AML-193 (cell line): ENCODE measurements around the gene CRLF1.

ENCODE experiments used
- DNase-seq, 2 experiments: peaks; one replicate each; lab custom pipeline; 2025; lab: John Stamatoyannopoulos, UW

The CRLF1 gene, protein sequence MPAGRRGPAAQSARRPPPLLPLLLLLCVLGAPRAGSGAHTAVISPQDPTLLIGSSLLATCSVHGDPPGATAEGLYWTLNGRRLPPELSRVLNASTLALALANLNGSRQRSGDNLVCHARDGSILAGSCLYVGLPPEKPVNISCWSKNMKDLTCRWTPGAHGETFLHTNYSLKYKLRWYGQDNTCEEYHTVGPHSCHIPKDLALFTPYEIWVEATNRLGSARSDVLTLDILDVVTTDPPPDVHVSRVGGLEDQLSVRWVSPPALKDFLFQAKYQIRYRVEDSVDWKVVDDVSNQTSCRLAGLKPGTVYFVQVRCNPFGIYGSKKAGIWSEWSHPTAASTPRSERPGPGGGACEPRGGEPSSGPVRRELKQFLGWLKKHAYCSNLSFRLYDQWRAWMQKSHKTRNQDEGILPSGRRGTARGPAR

DNA sequence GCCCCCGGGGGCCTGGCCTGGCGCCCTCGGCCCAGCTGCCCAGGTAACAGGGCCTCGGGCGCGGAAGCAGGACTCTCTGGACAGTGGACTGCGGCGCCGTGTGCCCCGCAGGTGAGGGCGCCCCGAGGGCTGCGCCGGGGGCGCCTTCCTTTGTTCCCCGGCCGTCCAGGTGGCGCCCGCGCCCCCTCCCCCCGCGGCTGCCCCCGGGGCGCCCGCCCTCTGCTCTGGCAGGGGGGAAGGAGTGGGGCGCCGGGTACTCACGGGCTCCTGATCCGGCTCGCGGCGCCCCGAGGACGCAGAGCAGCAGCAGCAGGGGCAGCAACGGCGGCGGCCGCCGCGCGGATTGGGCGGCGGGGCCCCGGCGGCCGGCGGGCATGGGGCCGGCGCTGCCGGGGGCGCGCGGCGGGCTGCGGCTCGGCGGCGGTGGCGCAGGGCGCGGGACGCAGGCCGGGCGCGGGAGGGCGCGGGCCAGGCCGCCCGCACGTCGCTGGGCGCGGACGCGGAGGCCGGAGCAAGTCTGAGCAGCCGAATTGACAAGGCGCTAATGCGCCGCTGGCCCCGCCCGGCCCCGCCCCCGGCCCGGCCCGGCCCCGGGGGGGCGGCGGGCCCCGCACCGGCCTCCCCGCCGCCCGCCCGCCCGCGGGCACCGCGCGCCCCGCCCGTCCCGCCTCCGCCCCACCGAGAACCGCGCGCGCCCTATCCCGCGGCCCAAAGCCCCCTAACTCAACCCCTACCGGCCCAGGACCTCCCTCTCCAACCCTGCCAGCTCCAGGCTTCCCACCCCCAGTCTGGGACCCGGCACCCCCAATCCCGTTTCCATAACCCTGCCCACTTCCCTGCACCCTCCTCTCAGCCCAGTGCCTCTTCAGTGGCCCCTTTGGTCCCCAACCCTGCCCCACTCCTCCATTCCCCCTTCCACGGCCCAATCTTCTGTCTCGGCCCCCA lies at the start of gene CRLF1:
TSS of gene CRLF1 (minus strand) at position 519 of the 945 bp plus-strand sequence. CDS start at position 376, 143 bp downstream.
- no peak for DNase-seq

DNA sequence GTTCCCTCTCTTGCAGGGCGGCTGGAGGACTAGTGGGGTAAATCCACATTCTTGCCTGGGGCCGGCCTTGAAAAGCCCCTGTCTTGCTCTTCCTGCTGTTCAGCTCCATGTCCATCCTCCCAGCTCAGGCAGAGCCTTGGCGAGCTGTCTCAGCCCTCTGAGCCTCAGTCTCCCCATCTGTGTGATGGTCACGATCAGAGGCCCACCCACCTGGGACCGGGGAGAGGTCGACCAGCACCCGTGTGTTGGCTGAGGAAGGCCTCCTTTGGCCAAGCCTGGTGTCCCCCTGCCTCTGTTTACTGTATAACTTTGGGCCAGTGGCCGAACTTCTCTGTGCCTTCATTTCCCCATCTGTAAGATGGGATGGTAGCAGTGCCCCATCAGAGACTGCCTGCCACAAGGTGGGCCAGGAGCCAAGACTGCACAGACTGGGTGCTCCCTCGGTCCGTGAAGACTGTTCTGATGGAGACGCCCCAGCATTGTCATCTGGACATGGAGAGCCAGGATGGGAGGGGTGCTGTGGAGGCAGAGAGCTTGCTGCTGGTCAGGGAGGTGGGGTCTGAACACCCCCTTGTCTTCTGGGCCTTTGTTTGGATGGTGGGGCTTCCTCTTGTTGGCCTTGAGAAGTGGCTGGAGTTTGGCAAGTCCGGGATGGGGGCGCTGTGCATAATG lies 48.7 kb upstream of the CRLF1 start:
- DNase-seq = no peak

DNA sequence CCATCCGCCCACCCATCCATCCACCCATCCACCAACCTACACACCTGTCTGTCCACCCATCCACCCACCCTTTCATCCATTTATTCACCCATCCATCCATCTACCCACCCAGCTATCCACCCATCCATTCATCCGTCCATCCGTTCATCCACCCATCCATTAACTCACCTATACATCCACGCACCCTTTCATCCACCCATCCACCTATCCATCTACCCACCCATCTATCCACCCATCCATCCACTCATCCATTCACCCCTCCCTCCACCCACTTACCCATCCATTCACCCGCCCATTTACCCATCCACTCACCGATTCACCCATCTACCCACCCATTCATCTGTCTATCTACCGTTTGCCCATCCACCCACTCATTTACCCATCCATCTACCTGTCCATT lies 47.9 kb upstream of the CRLF1 start:
- DNase-seq = no peak

DNA sequence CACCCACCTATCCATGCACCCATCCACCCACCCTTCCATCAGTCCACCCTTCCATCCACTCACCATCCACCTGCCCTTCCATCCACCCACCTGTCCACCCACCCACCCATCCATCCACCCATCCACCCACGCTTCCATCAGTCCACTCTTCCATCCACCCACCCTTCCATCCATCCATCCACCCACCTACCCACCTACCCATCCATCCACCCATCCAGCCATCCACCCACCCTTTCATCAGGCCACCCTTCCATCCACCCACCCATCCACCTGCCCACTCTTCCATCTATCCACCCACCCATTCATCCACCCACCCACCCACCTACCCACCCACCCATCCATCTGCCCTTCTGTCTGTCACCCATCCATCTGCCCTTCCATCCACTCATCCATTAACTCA lies 47.3 kb upstream of the CRLF1 start:
- no peak for DNase-seq

DNA sequence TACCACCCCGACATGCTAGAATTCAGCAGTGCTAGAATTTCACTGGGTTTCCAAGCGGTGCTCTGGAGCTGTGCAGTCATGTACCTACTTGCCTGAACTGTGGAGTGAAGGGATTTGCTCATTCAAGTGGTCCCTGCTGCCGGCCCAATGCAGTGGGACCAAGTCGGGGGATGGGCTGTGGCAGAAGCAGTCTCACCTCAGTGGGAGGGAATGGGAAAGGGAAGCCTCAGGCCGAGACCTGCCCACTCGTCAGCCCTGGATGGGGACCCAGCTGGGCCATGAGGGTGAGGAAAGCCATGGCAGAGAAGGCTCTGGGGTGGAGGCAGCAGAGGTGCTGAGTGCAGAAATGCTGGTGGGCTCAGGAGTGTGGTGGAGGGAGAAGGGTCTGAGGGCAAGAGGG lies 45.1 kb upstream of the CRLF1 start:
- DNase-seq = no peak

DNA sequence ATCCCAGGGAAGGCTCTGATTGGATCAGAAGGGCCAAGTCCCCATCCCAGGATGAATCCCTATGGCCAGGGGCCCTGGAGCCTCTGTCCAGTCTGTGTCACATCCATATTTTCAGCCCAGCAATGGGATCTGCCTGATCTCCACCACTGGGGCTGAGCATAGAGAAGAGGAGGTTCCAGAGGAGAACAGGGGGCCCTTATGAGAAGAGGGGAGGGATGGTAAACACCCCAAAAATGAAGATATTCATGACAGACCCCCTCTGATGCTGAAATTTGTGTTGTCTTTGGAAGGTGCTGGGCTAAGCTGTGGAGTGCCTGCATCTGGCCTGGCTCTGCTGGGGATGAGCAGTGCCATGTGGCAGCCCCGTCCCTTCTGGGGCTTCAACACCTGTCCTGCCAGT lies 44.7 kb upstream of the CRLF1 start:
- no peak for DNase-seq

DNA sequence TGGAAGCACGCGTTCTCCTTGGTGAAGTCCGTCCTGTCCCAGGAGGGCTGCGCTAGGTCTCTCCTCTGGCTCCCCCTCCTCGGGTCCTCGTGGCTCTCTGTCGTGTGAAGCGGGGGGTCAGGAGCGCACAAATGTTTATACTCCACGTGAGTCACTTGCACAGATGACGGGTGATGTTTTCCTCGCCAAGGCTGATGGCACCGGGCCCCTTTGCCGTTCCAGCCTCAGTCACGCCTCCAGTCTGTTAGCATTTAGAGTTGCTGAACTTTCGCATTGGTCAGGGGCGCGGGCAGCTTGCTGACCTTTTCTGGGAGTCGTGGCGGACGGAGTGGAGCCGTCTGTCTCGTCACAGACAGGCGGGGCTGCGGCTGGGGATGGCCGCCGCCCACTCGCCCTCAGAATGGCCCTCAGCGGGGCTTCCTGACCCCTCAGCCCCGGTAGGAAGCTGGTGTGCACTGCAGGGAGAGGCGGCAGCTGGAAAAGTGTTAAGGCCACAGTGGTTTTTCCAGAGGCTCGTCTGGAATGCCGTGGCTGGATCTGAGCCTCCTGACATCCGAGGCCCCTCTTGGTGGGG lies 44.0 kb upstream of the CRLF1 start:
- DNase-seq = no peak

DNA sequence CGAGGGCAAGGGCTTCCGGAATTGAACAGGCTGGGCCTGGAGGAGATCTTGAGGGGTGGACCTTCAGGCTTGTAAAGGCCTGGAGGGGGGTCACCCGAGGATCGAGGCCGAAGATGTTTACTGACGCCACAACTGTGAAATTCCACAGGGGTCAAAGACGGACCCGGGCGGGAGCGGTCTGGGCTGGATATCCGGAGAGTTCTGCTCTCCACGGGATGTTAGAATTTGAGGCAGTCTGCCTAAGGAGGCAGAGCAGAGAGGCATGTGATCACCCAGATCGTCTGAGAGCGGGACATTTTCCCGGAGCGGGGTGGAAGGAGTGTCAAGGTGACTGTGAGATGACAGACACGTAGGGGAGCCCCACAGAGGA lies 43.4 kb upstream of the CRLF1 start:
- no peak for DNase-seq

DNA sequence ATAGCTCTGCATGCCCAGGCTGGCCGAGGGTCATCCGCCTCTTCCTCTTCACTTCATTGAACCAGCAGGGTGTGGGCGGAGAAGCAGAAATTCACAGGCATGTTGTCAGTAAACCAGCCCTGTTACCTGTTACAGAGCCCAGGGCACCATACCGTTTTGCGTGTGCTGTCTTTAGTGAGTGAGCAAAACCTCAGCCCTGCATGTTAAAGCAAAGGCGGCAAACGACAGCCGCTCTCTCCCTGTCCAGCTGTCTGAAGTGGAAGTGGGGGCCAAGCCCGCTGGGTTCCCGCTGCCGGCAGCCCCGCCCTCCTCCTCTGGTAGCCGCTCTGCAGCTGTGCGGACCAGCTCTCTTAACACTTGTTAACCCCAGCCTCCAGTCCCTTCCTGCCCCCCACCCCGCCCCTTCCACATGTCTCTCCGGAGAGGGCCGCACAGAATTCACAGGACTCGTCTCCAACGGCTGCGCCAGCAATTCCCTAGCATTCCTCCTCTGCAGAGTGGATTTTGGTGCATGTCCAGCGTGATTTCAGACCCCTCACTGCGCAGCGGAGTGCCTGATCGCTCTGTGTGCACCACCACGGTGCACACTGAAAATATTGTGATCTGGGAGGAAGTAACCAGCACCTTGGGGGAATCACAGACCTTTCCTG lies 42.9 kb upstream of the CRLF1 start:
- no peak for DNase-seq

DNA sequence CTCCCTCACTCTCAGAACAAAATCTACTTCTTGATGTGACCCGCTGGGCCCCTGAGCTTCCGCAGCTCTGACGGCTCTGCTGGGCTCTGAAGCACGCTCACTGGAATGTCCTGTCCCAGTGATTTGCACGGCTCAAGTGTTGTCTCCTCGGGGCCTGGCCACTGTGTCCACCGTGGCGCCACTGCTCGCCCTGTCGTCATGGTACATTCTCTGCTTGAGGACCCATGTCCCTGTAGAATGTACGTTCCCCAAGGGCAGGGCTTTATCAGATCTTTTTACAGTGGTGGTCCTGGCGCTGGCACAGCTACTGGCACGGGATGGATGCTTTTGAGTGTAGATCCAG lies 42.3 kb upstream of the CRLF1 start:
- no peak for DNase-seq

DNA sequence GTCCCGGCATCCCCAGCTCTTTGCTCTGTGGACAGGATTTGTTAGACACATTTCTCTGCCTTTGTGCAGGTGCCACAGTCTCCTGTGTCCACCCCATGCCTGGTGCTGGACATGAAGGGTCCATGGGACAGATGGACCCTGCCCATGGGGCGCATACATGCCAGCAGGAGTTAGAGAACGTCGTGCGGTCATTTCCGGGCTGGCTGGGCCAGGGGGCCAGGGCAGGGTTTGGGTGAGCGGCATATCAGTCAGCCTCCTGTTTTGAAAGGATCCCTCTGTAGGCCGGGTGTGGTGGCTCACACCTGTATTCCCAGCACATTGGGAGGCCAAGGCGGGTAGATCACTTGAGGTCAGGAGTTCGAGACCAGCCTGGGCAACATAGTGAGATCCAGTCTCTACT lies 41.2 kb upstream of the CRLF1 start:
- DNase-seq = no peak

DNA sequence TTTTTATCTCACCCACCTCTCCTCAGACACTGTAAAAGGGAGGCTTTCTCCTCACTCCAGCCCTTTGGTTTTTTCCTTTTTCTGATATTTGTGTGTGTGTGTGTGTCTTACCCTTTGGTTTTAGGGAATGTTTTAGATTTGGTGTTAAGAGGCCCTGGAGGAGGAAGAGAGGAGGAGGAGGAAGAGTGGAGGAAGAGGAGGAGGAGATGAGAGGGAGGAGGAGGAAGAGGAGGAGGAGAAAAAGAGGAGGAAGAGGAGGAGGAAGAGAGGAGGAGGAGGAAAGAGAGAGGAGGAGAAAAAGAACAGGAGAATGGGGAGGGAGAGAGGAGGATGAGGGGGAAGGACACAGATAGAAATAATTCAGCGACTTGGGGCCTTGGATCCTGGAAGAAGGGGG lies 40.8 kb upstream of the CRLF1 start:
- no peak for DNase-seq

DNA sequence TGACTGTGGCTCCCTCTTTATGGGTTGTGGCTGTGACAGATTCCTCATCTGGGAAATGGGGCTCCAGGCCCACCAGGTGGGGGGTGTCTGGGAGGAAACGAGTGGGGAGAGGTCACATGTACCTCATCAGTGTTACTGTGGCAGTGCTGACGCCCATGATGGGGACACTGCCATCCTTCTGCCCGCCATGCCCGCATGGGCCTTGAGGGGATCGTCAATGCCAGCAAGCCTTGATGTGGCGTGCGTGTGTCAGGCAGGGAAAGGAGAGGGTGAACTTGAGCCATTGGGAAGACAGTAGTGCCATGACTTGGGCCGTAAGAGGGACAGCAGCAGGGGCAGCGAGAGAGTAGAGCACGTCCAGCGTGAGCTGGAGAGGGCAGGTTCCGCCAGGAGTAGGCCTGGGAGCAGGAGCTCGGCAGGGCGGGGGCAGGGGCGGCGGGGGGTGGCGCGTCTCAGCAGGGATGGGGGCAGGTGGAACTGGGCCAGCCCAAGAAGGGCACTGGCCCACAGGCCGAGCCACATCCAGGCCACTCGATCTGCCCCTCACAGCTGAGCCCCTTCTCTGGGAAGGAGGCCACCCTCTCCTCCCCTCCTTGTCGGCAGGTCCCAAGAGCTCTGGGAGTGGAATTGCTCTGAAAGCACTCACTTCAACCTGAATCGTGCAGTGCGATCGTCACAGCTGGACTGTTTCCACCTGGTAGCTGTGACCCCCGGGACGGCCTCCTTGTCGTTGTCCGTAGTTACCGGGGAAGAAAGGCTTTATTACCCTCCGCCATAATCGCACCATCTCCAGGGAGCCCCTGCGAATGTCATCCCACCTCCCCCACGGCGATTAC lies 40.2 kb upstream of the CRLF1 start:
- no peak for DNase-seq

DNA sequence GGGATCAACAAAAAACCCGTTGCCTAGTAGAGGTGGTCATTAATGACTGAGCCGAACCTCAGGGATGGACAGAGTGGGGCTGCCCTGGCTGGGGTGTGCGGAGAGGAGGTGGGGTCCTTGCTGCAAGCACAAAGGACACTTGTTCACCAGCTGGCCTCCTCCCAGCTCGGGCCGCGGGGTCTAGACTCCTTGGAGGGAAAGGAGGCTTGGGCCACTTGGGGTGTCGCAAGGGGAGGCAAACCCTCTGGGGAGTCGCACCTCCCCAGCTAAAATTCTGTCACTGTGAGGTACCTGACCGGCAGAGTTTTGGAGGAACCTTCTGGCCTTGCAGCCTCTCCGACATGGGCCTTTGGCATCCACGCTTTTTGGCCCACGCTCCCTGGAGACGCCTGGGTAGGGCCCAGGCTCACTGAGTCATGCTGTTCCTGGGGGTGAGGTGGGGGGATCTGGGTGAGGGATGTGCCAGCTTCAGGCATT lies 38.5 kb upstream of the CRLF1 start:
- no peak for DNase-seq

DNA sequence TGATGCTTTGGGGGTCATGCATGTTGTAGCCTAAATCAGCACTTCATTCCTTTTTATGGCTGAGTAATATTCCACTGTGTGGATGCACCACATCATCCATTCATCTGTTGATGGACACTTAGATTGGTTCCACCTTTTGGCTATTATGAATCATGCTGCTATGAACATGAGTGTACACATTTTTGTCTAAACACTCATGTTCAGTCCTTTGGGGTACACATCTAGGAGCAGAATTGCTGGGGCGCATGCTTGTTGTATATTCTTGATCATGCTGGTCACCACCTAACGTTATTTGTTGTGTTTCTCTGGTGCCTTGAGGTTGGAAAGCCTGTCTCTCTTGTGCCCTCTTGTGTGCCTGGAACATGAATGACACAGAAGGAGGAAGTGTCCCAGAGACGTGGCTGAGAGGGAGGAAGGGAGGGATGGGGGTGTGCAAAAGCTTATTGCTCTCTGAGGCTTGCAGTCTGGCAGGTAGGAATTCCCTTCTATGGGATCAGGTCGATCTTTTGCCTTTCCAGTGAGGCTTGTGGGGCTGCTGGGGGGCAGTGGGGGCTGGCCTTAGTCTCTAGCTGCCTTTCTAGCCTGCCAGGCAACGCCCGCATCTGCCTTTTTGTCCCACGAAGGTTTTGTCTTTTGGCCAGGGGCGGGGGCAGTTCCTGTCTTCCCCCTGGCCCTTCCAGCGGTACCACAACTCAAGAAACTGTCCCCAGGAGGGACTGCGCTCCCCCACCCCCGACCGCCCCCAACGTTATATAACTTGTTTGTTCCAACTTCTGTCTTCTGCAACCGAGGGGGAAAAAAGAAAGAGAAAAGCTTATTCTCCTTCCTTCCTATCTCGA lies 37.8 kb upstream of the CRLF1 start:
- DNase-seq = peak; percentile 62 to 71

DNA sequence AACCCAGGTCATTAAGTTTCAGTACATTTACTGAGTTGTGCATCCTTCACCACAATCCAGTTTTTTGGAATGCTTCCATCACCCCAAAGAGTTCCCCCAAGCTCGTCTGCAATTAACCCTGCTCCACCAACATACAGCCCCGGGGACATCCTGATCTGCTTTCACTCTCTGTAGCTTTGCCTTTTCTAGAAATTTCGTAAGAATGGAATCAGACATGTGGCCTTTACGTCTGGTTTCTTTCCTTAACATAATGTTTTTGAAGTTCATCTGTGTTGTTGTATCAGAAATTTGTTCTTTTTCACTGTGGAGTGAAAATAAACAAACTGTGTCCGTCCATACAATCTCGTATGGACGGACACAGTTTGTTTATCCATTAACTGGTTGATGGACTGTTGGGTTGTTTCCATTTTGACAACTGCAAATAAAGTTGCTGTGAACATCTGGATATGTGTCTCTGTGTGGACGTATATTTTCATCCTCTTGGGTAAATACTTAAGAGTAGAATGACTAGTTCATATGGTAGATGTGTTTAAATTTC lies 33.2 kb upstream of the CRLF1 start:
- no peak for DNase-seq

DNA sequence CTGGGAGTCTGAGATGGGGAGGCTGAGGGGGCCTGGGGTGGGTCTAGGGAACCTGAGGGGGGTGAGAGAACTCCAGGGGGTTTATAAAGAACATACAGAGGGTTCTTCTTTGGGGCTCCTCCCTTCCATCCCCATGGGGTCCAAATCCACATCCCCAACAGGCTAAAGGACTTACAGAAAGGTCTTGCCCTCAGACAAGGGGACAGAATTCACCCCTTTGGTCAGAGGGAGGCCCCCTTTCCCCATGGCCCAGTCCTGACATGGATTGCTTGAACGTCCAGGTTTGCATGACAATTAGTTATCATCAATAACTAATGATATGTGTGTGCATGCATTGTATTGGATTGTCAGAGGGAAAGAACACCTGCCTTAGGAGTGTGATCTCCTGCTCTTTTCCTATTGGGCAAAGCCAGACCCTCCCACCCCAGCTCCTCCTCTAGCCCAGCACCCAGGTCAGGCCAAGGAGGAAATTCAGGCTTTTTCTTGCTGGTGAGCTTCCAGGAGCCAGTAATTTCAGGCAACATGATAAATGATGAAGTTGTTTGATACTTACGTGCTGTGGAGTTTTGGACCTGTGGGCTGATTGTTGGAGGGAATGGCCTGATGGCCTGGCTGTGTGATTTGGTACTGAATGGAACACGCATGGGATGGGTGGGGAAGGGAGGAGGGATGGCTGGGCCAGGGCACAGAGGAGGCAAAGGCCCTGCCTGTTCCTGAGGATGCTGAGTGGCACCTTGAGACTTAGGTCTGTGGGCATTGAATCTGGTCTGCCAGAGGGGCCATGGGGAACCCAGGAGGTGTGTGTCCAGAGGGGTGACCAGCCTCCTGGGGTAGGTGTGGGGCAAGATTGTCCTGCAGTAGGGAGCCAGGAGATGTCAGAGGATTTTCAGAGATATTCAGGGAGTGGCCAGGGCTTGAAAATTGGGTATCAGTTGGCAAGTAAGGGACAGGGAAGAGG lies 31.4 kb upstream of the CRLF1 start:
- DNase-seq = peak in 1 of 2 experiments; percentile 20

DNA sequence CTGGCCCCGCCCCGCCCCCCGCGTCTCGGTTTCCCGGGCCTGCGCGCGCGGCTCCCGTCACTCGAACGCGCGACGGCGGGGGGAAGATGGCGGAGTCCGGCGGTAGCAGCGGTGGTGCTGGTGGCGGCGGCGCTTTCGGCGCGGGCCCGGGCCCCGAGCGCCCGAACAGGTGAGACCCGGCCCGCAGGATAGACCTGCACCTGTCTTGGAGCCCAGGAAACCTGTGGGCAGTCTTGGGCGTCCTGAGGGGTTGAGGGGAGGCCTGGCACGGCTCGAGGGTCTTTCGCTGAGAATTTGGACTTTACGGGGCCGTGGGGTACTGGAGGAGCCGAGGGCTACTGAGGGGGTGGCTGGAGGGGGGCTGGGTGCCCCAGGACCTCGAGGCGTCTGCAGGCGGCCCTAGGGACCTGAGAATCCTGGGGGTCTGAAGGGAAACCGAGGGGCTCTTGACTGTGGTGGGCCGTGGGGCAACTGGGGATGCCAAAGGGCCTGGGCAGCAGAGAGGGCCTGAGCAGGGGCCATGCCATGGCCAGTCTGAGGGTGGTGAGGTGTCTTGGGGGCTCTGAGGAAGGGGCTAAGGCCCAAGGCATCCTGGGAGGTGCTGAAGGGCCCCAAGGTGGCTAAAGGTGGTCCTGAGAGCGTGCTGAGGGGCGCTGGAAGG lies 30.5 kb upstream of the CRLF1 start, which contains the start of gene KLHL26:
TSS of gene KLHL26 (plus strand) at position 60 of the 661 bp plus-strand sequence. CDS start at position 87, 27 bp downstream.
- DNase-seq = no peak
